Measurements from ENCODE around the gene COMMD10.

COMMD10 gene

GRCh38 chr5:116301110-116301509 is 216.3 kb downstream of the COMMD10 start:
- Histone ChIP-seq H3K4me1 (ENCODE audit: control insufficient read depth, insufficient read depth, low read depth, low read length) (no peaks in the 10 kb centered on the region), H3K9me3 (ENCODE audit: control insufficient read depth, low read length) (peaks cover 35% of the 10 kb centered on the region), H3K36me3 (ENCODE audit: control insufficient read depth in 1 of 2, insufficient read depth in 2 of 2, low read depth in 1 of 2, low read length in 2 of 2) (peaks cover 5 to 55% of the 10 kb centered on the region in 2 experiments), H2AFZ (ENCODE audit: low read depth, low read length) (no peak overlapping the region), H2BK5ac (ENCODE audit: low read depth, low read length, poor library complexity, severe bottlenecking) (no peak overlapping the region), H3K18ac (ENCODE audit: low read depth in 1 of 2, low read length in 2 of 2) (no peak overlapping the region), H3K79me1 (replicated peaks; ENCODE audit: low read length, poor library complexity, severe bottlenecking) (no peaks in the 10 kb centered on the region), H2AK5ac (ENCODE audit: low read length, severe bottlenecking) (no peak overlapping the region), H3K4me3 (ENCODE audit: insufficient read depth in 1 of 2, low read depth in 1 of 2, low read length in 2 of 2) (no peak overlapping the region), H3K27me3 (ENCODE audit: control insufficient read depth in 1 of 2, insufficient read depth in 1 of 2, low read length in 2 of 2) (no peaks in the 10 kb centered on the region), H3K9ac (ENCODE audit: low read length) (no peak overlapping the region), H2BK120ac (ENCODE audit: low read depth, low read length) (no peak overlapping the region), H2BK12ac (ENCODE audit: low read length in 2 of 2) (peak overlapping the region in 1 of 2 experiments; percentile 59), H3K27ac (ENCODE audit: low read length, poor library complexity, severe bottlenecking) (no peak overlapping the region), H3K23ac (ENCODE audit: low read length in 2 of 2) (no peak overlapping the region), H4K8ac (ENCODE audit: low read length) (no peak overlapping the region), H3K14ac (ENCODE audit: low read length in 2 of 2) (no peak overlapping the region), H3K4me2 (ENCODE audit: low read length, poor library complexity, severe bottlenecking) (no peak overlapping the region), H4K91ac (ENCODE audit: low read length) (no peak overlapping the region), H3K4ac (ENCODE audit: low read depth in 1 of 2, low read length in 2 of 2) (no peak overlapping the region), H2BK15ac (ENCODE audit: low read depth, poor library complexity, severe bottlenecking) (no peak overlapping the region)
- no peak for DNase-seq
- 91% methylated on average over 1 of the region's 1 CpG for WGBS

DNA sequence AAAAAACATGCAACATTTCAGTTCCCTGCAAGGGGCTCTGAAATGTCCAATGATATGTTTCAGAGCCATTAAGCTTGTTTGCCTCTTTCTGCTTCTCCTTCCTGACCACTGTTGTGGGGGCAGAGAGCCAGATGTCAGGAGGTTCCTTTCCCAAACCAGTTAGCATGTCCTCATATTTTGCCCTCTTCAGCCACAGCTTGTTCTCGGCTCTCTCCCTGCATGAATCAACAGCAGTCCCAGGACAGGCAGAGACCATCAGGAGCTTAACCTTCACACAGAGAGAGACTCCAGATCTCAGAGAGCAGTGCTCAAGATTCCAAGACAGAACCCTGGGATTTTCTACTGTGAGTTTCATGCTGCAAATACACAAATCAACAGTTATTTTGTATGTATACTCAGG is 218.5 kb downstream of the COMMD10 start:
- no peak overlapping the region for H2AK5ac ChIP-seq (ENCODE audit: low read length, severe bottlenecking)
- H3K4me3 ChIP-seq (ENCODE audit: insufficient read depth in 1 of 2, low read depth in 1 of 2, low read length in 2 of 2) = no peak overlapping the region
- no peak overlapping the region for H2BK5ac ChIP-seq (ENCODE audit: low read depth, low read length, poor library complexity, severe bottlenecking)
- no peak overlapping the region for H2BK12ac ChIP-seq (ENCODE audit: low read length in 2 of 2)
- no peak overlapping the region for H3K4me2 ChIP-seq (ENCODE audit: low read length, poor library complexity, severe bottlenecking)
- H3K27me3 ChIP-seq (ENCODE audit: control insufficient read depth in 1 of 2, insufficient read depth in 1 of 2, low read length in 2 of 2) = no peaks in the 10 kb centered on the region
- WGBS = 72% methylated on average over 1 of the region's 1 CpG
- H3K14ac ChIP-seq (ENCODE audit: low read length in 2 of 2) = no peak overlapping the region
- H3K23ac ChIP-seq (ENCODE audit: low read length in 2 of 2) = no peak overlapping the region
- no peak overlapping the region for H2BK120ac ChIP-seq (ENCODE audit: low read depth, low read length)
- H3K9me3 ChIP-seq (ENCODE audit: control insufficient read depth, low read length) = peaks cover 38% of the 10 kb centered on the region
- no peak overlapping the region for H2AFZ ChIP-seq (ENCODE audit: low read depth, low read length)
- H4K91ac ChIP-seq (ENCODE audit: low read length) = no peak overlapping the region
- peak; percentile 17 for DNase-seq
- no peak overlapping the region for H3K9ac ChIP-seq (ENCODE audit: low read length)
- no peak overlapping the region for H4K8ac ChIP-seq (ENCODE audit: low read length)
- H2BK15ac ChIP-seq (ENCODE audit: low read depth, poor library complexity, severe bottlenecking) = no peak overlapping the region
- no peaks in the 10 kb centered on the region for H3K4me1 ChIP-seq (ENCODE audit: control insufficient read depth, insufficient read depth, low read depth, low read length)
- no peak overlapping the region for H3K4ac ChIP-seq (ENCODE audit: low read depth in 1 of 2, low read length in 2 of 2)
- no peak overlapping the region for H3K27ac ChIP-seq (ENCODE audit: low read length, poor library complexity, severe bottlenecking)
- H3K79me1 ChIP-seq (replicated peaks; ENCODE audit: low read length, poor library complexity, severe bottlenecking) = no peaks in the 10 kb centered on the region
- H3K36me3 ChIP-seq (ENCODE audit: control insufficient read depth in 1 of 2, insufficient read depth in 2 of 2, low read depth in 1 of 2, low read length in 2 of 2) = peaks cover 5 to 60% of the 10 kb centered on the region in 2 experiments
- no peak overlapping the region for H3K18ac ChIP-seq (ENCODE audit: low read depth in 1 of 2, low read length in 2 of 2)

- DNase-seq = no peak
- WGBS = 80% methylated on average over 3 of the region's 4 CpGs
- no peak overlapping the region for H3K4ac ChIP-seq (ENCODE audit: low read depth in 1 of 2, low read length in 2 of 2)
- no peak overlapping the region for H3K23ac ChIP-seq (ENCODE audit: low read length in 2 of 2)
- no peak overlapping the region for H3K9ac ChIP-seq (ENCODE audit: low read length)
- no peaks in the 10 kb centered on the region for H3K79me1 ChIP-seq (replicated peaks; ENCODE audit: low read length, poor library complexity, severe bottlenecking)
- no peak overlapping the region for H4K8ac ChIP-seq (ENCODE audit: low read length)
- no peak overlapping the region for H2AFZ ChIP-seq (ENCODE audit: low read depth, low read length)
- H2AK5ac ChIP-seq (ENCODE audit: low read length, severe bottlenecking) = no peak overlapping the region
- no peak overlapping the region for H2BK15ac ChIP-seq (ENCODE audit: low read depth, poor library complexity, severe bottlenecking)
- H3K4me1 ChIP-seq (ENCODE audit: control insufficient read depth, insufficient read depth, low read depth, low read length) = no peaks in the 10 kb centered on the region
- H2BK12ac ChIP-seq (ENCODE audit: low read length in 2 of 2) = no peak overlapping the region
- peaks cover 5 to 57% of the 10 kb centered on the region in 2 experiments for H3K36me3 ChIP-seq (ENCODE audit: control insufficient read depth in 1 of 2, insufficient read depth in 2 of 2, low read depth in 1 of 2, low read length in 2 of 2)
- no peak overlapping the region for H4K91ac ChIP-seq (ENCODE audit: low read length)
- no peak overlapping the region for H3K27ac ChIP-seq (ENCODE audit: low read length, poor library complexity, severe bottlenecking)
- no peak overlapping the region for H2BK5ac ChIP-seq (ENCODE audit: low read depth, low read length, poor library complexity, severe bottlenecking)
- no peak overlapping the region for H3K4me3 ChIP-seq (ENCODE audit: insufficient read depth in 1 of 2, low read depth in 1 of 2, low read length in 2 of 2)
- peaks cover 38% of the 10 kb centered on the region for H3K9me3 ChIP-seq (ENCODE audit: control insufficient read depth, low read length)
- no peaks in the 10 kb centered on the region for H3K27me3 ChIP-seq (ENCODE audit: control insufficient read depth in 1 of 2, insufficient read depth in 1 of 2, low read length in 2 of 2)
- H3K18ac ChIP-seq (ENCODE audit: low read depth in 1 of 2, low read length in 2 of 2) = no peak overlapping the region
- H3K14ac ChIP-seq (ENCODE audit: low read length in 2 of 2) = no peak overlapping the region
- H3K4me2 ChIP-seq (ENCODE audit: low read length, poor library complexity, severe bottlenecking) = no peak overlapping the region
- H2BK120ac ChIP-seq (ENCODE audit: low read depth, low read length) = no peak overlapping the region
These were observed 219.0 kb downstream of the COMMD10 start for GRCh38 chr5:116303810-116304209.

DNA sequence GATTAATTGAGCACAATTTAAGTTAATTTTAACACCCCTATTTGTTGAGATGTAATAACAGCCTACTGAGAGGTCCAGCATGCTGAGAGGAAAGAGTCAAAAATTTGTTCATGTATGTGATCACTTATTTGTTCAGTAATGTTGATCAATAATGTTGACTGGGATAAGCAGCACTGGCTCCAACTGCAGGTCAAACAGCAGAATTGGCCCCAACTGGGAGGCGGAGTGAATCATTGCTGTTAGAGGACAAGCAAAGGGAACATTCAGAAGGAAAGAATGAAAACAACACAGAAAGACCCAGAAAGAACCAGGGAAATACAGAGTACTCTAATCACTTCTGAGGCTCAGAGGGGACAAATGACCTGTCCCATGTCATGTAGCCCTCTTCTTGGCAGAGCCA is 221.1 kb downstream of the COMMD10 start:
- H3K9me3 ChIP-seq (ENCODE audit: control insufficient read depth, low read length) = peaks cover 50% of the 10 kb centered on the region
- H2BK120ac ChIP-seq (ENCODE audit: low read depth, low read length) = no peak overlapping the region
- no peak overlapping the region for H3K4me2 ChIP-seq (ENCODE audit: low read length, poor library complexity, severe bottlenecking)
- no peaks in the 10 kb centered on the region for H3K79me1 ChIP-seq (replicated peaks; ENCODE audit: low read length, poor library complexity, severe bottlenecking)
- peaks cover 5 to 43% of the 10 kb centered on the region in 2 experiments for H3K36me3 ChIP-seq (ENCODE audit: control insufficient read depth in 1 of 2, insufficient read depth in 2 of 2, low read depth in 1 of 2, low read length in 2 of 2)
- no peak overlapping the region for H3K9ac ChIP-seq (ENCODE audit: low read length)
- H4K8ac ChIP-seq (ENCODE audit: low read length) = no peak overlapping the region
- H3K4me3 ChIP-seq (ENCODE audit: insufficient read depth in 1 of 2, low read depth in 1 of 2, low read length in 2 of 2) = no peak overlapping the region
- H3K4ac ChIP-seq (ENCODE audit: low read depth in 1 of 2, low read length in 2 of 2) = no peak overlapping the region
- no peak overlapping the region for H2BK5ac ChIP-seq (ENCODE audit: low read depth, low read length, poor library complexity, severe bottlenecking)
- H3K27me3 ChIP-seq (ENCODE audit: control insufficient read depth in 1 of 2, insufficient read depth in 1 of 2, low read length in 2 of 2) = no peaks in the 10 kb centered on the region
- DNase-seq = no peak
- WGBS = 100% methylated on average over 1 of the region's 1 CpG
- no peak overlapping the region for H2BK15ac ChIP-seq (ENCODE audit: low read depth, poor library complexity, severe bottlenecking)
- no peak overlapping the region for H3K23ac ChIP-seq (ENCODE audit: low read length in 2 of 2)
- H2AFZ ChIP-seq (ENCODE audit: low read depth, low read length) = no peak overlapping the region
- H4K91ac ChIP-seq (ENCODE audit: low read length) = no peak overlapping the region
- H2BK12ac ChIP-seq (ENCODE audit: low read length in 2 of 2) = no peak overlapping the region
- H3K4me1 ChIP-seq (ENCODE audit: control insufficient read depth, insufficient read depth, low read depth, low read length) = no peaks in the 10 kb centered on the region
- H3K18ac ChIP-seq (ENCODE audit: low read depth in 1 of 2, low read length in 2 of 2) = no peak overlapping the region
- H3K27ac ChIP-seq (ENCODE audit: low read length, poor library complexity, severe bottlenecking) = no peak overlapping the region
- no peak overlapping the region for H3K14ac ChIP-seq (ENCODE audit: low read length in 2 of 2)
- H2AK5ac ChIP-seq (ENCODE audit: low read length, severe bottlenecking) = no peak overlapping the region
